ENCODE results near the gene FAM120A.

GRCh38 chr9:93467462-93467861 lies 16.0 kb downstream of the FAM120A start:
- TF ChIP-seq CTCF (IDR thresholded peaks at IDR 0.05 in 4 of 5, conservative IDR thresholded peaks at IDR 0.05 in 1 of 5) = no peak
- no peak for TF ChIP-seq POLR2A (IDR thresholded peaks at IDR 0.05)
